SK-N-SH treated with all-trans-retinoic acid at 6 μM for 48 hours (cell line): ENCODE data around the gene CTNND1.
A peak's percentile ranks its signal among the peaks of the same experiment; 100 is the strongest.

ENCODE experiments used
- ATAC-seq: fragments of 200-7000 bp; cut with Tn5 transposase; 3 replicates; pipeline ENCODE4 v1.9.1; 2020; ENCODE audit warnings: mild to moderate bottlenecking, moderate library complexity
- ARNTL ChIP-seq: fragments of 450-650 bp; formaldehyde crosslinking; IDR thresholded peaks from 2 replicates; pipeline ENCODE4 v1.5.0; 2020; ENCODE audit warnings: low read depth, mild to moderate bottlenecking, moderate library complexity, borderline replicate concordance
- BACH2 ChIP-seq: fragments of 250-450 bp; sonication (Bioruptor Pico); IDR thresholded peaks from 2 replicates; pipeline ENCODE4 v1.9.0; 2021; ENCODE audit warnings: mild to moderate bottlenecking, borderline replicate concordance
- CSDC2 ChIP-seq: fragments of 250-450 bp; sonication (Bioruptor Pico); IDR thresholded peaks from 2 replicates; pipeline ENCODE4 v1.5.0; 2020; ENCODE audit warnings: mild to moderate bottlenecking, moderate library complexity
- ESRRG ChIP-seq: fragments of 250-450 bp; sonication (Bioruptor Pico); IDR thresholded peaks from 2 replicates; pipeline ENCODE4 v1.6.1; 2021; ENCODE audit warnings: mild to moderate bottlenecking
- GLIS3 ChIP-seq: fragments of 250-450 bp; sonication (Bioruptor Pico); IDR thresholded peaks from 2 replicates; pipeline ENCODE4 v1.5.0; 2020; ENCODE audit warnings: mild to moderate bottlenecking, moderate library complexity
- ISL1 ChIP-seq: fragments of 250-450 bp; sonication (Bioruptor Pico); IDR thresholded peaks from 2 replicates; pipeline ENCODE4 v2.1.2; 2022; ENCODE audit warnings: mild to moderate bottlenecking, moderate library complexity
- OSR1 ChIP-seq: fragments of 250-450 bp; sonication (Bioruptor Pico); IDR thresholded peaks from 2 replicates; pipeline ENCODE4 v1.8.0; 2022; ENCODE audit warnings: moderate library complexity, mild to moderate bottlenecking, inconsistent platforms
- RARB ChIP-seq: fragments of 250-450 bp; sonication (Bioruptor Pico); IDR thresholded peaks from 2 replicates; pipeline ENCODE4 v1.8.0; 2021; ENCODE audit warnings: mild to moderate bottlenecking, moderate library complexity
- SNAI2 ChIP-seq: fragments of 250-450 bp; sonication (Bioruptor Pico); IDR thresholded peaks from 2 replicates; pipeline ENCODE4 v1.5.0; 2020; ENCODE audit warnings: mild to moderate bottlenecking, moderate library complexity
- TCF4 ChIP-seq: fragments of 250-450 bp; sonication (Bioruptor Pico); IDR thresholded peaks from 2 replicates; pipeline ENCODE4 v1.8.0; 2021; ENCODE audit warnings: mild to moderate bottlenecking, moderate library complexity, borderline replicate concordance
- ZC3H10 ChIP-seq: fragments of 250-450 bp; sonication (Bioruptor Pico); IDR thresholded peaks from 2 replicates; pipeline ENCODE4 v1.5.1; 2021; ENCODE audit warnings: mild to moderate bottlenecking, moderate library complexity
- ZFP3 ChIP-seq: fragments of 250-450 bp; sonication (Bioruptor Pico); IDR thresholded peaks from 2 replicates; pipeline ENCODE4 v1.5.0; 2020; ENCODE audit warnings: mild to moderate bottlenecking, moderate library complexity
- ZFP30 ChIP-seq: fragments of 450-650 bp; formaldehyde crosslinking; IDR thresholded peaks from 2 replicates; pipeline ENCODE4 v1.5.0; 2022; ENCODE audit warnings: mild to moderate bottlenecking, moderate library complexity
- ZNF565 ChIP-seq: fragments of 450-650 bp; formaldehyde crosslinking; conservative IDR thresholded peaks from 2 replicates; pipeline ENCODE4 v1.5.0; 2020; ENCODE audit warnings: low read depth, mild to moderate bottlenecking, moderate library complexity
- ZNF70 ChIP-seq: fragments of 450-650 bp; formaldehyde crosslinking; IDR thresholded peaks from 2 replicates; pipeline ENCODE4 v1.5.0; 2020; ENCODE audit warnings: mild to moderate bottlenecking, moderate library complexity
- ZNF8 ChIP-seq: fragments of 450-650 bp; formaldehyde crosslinking; IDR thresholded peaks from 2 replicates; pipeline ENCODE4 v1.5.0; 2020; ENCODE audit warnings: mild to moderate bottlenecking, moderate library complexity
- TF ChIP-seq, protein P1 (sequence below): fragments of 250-450 bp; sonication (Bioruptor Pico); IDR thresholded peaks from 2 replicates; pipeline ENCODE4 v1.5.1; 2021; ENCODE audit warnings: mild to moderate bottlenecking, moderate library complexity
- TF ChIP-seq, protein P2 (sequence below): fragments of 250-450 bp; sonication (Bioruptor Pico); IDR thresholded peaks from 2 replicates; pipeline ENCODE4 v1.5.1; 2020; ENCODE audit warnings: low read depth, mild to moderate bottlenecking, moderate library complexity
- TF ChIP-seq, protein P3 (sequence below): fragments of 250-450 bp; sonication (Bioruptor Pico); IDR thresholded peaks from 2 replicates; pipeline ENCODE4 v1.5.0; 2020; ENCODE audit warnings: mild to moderate bottlenecking, moderate library complexity
- TF ChIP-seq, protein P4 (sequence below): fragments of 250-450 bp; sonication (Bioruptor Pico); IDR thresholded peaks from 2 replicates; pipeline ENCODE4 v1.8.0; 2021; ENCODE audit warnings: low read depth, mild to moderate bottlenecking, moderate library complexity, borderline replicate concordance

Gene CTNND1

DNA sequence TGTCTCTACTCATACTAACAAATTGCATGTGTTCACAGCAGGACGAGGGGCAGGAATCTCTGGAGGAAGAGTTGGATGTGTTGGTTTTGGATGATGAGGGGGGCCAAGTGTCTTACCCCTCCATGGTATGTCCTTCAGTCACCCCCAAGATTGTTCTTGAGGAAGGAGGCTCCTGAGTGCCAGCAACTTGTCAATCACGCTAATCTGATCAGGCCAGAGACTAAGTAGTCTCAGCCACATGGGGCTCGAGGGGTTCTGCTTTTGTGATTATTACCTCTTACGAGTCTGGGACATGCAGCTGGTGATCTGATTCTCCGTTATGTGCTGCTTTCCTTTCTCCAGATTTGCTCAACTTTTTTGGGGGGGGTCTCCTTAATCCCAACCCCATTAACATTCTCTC lies 54.3 kb downstream of the CTNND1 start (continued):
- TF ChIP-seq BACH2 (CRISPR knock-in tag) (no peak), ZC3H10 (CRISPR knock-in tag) (no peak), ESRRG (CRISPR knock-in tag) (no peak)

DNA sequence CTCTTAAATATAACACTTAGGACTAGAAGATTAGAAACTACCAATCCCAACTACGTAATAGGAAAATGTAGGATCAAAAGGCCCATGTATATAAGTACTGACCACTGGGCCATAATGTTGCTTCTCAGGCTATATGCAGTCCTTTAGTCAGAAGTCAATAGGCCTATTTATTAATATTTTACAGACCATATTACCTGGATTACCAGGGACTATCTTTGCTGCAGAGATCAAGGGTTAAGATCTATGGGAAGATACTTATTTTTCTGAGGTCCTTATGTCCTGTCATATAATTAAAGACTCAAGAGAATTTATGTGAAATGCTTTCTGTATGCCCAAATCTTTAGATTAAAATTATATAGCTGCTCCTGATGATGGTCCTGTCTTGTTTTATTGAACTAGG lies 57.2 kb downstream of the CTNND1 start:
- ATAC-seq: no peak

DNA sequence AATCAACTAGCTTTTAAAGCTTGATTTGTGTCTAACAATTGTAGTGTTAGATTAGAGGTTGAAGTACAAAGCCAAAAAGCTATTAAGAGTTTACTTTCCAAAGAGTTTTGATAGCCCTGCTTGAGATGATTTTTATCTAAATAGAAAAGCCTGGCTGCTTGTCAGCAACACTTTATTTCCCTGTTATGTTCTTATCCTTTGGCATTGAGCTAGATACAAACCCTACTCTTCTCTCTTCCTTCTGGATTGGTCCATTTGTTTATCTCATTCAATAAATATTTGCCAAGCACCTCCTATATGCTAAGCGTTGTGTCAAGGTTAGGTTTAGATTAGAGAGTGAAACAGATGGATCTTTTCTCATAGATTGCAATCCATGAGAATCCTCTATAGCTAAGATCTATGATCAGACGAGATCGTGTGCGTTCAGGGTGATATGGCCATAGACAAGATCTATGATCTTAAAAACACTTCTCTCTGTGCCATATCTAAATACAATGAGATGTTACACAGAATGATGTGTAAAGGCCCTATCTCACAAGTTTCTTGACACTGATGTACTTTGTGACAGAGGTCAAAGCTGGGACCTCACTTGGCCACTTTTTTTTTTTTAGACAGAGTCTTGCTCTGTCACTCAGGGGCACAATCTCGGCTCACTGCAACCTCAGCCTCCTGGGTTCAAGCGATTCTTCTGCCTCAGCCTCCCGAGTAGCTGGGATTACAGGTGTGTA lies 57.8 kb downstream of the CTNND1 start:
- no peak for ATAC-seq
- TF ChIP-seq, protein P1, sequence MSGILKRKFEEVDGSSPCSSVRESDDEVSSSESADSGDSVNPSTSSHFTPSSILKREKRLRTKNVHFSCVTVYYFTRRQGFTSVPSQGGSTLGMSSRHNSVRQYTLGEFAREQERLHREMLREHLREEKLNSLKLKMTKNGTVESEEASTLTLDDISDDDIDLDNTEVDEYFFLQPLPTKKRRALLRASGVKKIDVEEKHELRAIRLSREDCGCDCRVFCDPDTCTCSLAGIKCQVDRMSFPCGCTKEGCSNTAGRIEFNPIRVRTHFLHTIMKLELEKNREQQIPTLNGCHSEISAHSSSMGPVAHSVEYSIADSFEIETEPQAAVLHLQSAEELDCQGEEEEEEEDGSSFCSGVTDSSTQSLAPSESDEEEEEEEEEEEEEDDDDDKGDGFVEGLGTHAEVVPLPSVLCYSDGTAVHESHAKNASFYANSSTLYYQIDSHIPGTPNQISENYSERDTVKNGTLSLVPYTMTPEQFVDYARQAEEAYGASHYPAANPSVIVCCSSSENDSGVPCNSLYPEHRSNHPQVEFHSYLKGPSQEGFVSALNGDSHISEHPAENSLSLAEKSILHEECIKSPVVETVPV (CRISPR knock-in tag): no peak
- TF ChIP-seq CSDC2 (CRISPR knock-in tag) (no peak), RARB (CRISPR knock-in tag) (no peak), ZFP3 (CRISPR knock-in tag) (no peak), ISL1 (CRISPR knock-in tag) (no peak), ZC3H10 (CRISPR knock-in tag) (no peak)
- TF ChIP-seq, all 23 proteins: peak for 0

More for the DNA sequence above, 57.2 kb downstream of the CTNND1 start:
- TF ChIP-seq, protein P2, sequence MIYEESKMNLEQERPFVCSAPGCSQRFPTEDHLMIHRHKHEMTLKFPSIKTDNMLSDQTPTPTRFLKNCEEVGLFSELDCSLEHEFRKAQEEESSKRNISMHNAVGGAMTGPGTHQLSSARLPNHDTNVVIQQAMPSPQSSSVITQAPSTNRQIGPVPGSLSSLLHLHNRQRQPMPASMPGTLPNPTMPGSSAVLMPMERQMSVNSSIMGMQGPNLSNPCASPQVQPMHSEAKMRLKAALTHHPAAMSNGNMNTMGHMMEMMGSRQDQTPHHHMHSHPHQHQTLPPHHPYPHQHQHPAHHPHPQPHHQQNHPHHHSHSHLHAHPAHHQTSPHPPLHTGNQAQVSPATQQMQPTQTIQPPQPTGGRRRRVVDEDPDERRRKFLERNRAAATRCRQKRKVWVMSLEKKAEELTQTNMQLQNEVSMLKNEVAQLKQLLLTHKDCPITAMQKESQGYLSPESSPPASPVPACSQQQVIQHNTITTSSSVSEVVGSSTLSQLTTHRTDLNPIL (CRISPR knock-in tag): no peak
- TF ChIP-seq OSR1 (CRISPR knock-in tag): no peak
- TF ChIP-seq ZNF70 (CRISPR knock-in tag): no peak
- TF ChIP-seq, all 23 proteins: peak for 0

DNA sequence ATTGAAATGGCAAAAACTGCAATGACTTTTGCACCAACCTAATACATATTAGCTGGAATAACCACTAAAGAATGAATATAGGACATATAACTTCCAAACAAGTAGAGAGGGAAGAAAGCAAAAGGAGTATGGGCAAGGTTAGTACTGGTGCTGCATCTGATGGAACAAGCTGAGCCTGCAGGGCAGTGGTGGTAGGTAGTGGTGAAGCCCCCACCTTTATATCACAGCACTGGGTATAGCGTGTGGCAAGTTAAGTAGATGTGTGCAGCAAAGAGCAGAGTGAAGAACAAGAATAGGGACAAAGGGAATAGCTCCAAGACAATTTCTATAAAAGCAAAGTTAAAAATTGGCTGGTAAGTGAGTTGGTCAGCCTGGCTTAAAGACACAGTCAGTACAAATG lies 62.3 kb downstream of the CTNND1 start:
- TF ChIP-seq ZNF8 (CRISPR knock-in tag) (no peak), ZNF70 (CRISPR knock-in tag) (no peak), ESRRG (CRISPR knock-in tag) (no peak), SNAI2 (CRISPR knock-in tag) (no peak), ARNTL (CRISPR knock-in tag) (no peak), TCF4 (CRISPR knock-in tag) (no peak), ZFP3 (CRISPR knock-in tag) (no peak), CSDC2 (CRISPR knock-in tag) (no peak), GLIS3 (CRISPR knock-in tag) (no peak), ISL1 (CRISPR knock-in tag) (no peak), ZNF565 (CRISPR knock-in tag) (no peak), ZFP30 (CRISPR knock-in tag) (no peak), OSR1 (CRISPR knock-in tag) (no peak), ZC3H10 (CRISPR knock-in tag) (no peak)
- TF ChIP-seq, protein P3, sequence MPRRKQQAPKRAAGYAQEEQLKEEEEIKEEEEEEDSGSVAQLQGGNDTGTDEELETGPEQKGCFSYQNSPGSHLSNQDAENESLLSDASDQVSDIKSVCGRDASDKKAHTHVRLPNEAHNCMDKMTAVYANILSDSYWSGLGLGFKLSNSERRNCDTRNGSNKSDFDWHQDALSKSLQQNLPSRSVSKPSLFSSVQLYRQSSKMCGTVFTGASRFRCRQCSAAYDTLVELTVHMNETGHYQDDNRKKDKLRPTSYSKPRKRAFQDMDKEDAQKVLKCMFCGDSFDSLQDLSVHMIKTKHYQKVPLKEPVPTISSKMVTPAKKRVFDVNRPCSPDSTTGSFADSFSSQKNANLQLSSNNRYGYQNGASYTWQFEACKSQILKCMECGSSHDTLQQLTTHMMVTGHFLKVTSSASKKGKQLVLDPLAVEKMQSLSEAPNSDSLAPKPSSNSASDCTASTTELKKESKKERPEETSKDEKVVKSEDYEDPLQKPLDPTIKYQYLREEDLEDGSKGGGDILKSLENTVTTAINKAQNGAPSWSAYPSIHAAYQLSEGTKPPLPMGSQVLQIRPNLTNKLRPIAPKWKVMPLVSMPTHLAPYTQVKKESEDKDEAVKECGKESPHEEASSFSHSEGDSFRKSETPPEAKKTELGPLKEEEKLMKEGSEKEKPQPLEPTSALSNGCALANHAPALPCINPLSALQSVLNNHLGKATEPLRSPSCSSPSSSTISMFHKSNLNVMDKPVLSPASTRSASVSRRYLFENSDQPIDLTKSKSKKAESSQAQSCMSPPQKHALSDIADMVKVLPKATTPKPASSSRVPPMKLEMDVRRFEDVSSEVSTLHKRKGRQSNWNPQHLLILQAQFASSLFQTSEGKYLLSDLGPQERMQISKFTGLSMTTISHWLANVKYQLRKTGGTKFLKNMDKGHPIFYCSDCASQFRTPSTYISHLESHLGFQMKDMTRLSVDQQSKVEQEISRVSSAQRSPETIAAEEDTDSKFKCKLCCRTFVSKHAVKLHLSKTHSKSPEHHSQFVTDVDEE (CRISPR knock-in tag): no peak
- TF ChIP-seq, protein P4, sequence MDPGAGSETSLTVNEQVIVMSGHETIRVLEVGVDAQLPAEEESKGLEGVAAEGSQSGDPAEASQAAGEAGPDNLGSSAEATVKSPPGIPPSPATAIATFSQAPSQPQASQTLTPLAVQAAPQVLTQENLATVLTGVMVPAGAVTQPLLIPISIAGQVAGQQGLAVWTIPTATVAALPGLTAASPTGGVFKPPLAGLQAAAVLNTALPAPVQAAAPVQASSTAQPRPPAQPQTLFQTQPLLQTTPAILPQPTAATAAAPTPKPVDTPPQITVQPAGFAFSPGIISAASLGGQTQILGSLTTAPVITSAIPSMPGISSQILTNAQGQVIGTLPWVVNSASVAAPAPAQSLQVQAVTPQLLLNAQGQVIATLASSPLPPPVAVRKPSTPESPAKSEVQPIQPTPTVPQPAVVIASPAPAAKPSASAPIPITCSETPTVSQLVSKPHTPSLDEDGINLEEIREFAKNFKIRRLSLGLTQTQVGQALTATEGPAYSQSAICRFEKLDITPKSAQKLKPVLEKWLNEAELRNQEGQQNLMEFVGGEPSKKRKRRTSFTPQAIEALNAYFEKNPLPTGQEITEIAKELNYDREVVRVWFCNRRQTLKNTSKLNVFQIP (CRISPR knock-in tag): no peak
- TF ChIP-seq, protein P1 (CRISPR knock-in tag): no peak
- TF ChIP-seq, protein P2 (CRISPR knock-in tag): no peak
- ATAC-seq: peak; percentile 27; the same call in 1 of the 3 replicates
